Lower lobe of right lung (tissue), 2 donors: ENCODE results near the gene SRL. TPM values are rescaled to one million over a fixed set of nuclear protein-coding genes. Genes with fewer than 3 reads are reported as not detected.

Source experiments
- ATAC-seq, 2 donors: fragments of 200-7000 bp; cut with Tn5 transposase; one replicate each; pipeline ENCODE4 v1.9.1; 2020 to 2022; ENCODE audit warnings: mild to moderate bottlenecking in 2 of 2, moderate library complexity in 2 of 2
- DNase-seq: peaks from one replicate; pipeline ENCODE4 v3.0.0-alpha.2; 2020
- H3K27ac ChIP-seq: fragments of 200-600 bp; one replicate; pipeline ENCODE4 v1.8.0; 2022
- H3K27me3 ChIP-seq: fragments of 200-600 bp; one replicate; pipeline ENCODE4 v1.8.0; 2022; ENCODE audit warnings: low read depth
- H3K36me3 ChIP-seq: fragments of 200-600 bp; one replicate; pipeline ENCODE4 v1.8.0; 2022; ENCODE audit warnings: mild to moderate bottlenecking
- H3K4me1 ChIP-seq: fragments of 200-600 bp; one replicate; pipeline ENCODE4 v1.8.0; 2022
- H3K4me3 ChIP-seq: fragments of 200-600 bp; one replicate; pipeline ENCODE4 v1.8.0; 2022; ENCODE audit warnings: mild to moderate bottlenecking
- H3K9me3 ChIP-seq: fragments of 200-600 bp; one replicate; pipeline ENCODE4 v1.8.0; 2022
- CTCF ChIP-seq: fragments of 200-600 bp; IDR thresholded peaks from one replicate; pipeline ENCODE4 v1.8.0; 2022; ENCODE audit warnings: antibody characterized with exemption, mild to moderate bottlenecking
- intact Hi-C: fragments of 100-400 bp; cut with DNase I; formaldehyde crosslinking; loops from one replicate; pipeline ENCODE4 v1.11.0; 2022
- total RNA-seq: library from RNA; stranded (reverse); fragmentation: NEBNext Ultra II Directional; extraction: Animal tissue kit (Norgen Biotek cat#: 25700); gene quantifications from one replicate; pipeline ENCODE4 v1.2.1, GENCODE V29; 2021
- donor health status: DM: no; HTN: yes; CAD: no; lungs with severe emphysema.

Gene SRL
- total RNA-seq, 1 donor from 2014 or later: 1.4 TPM

- no peaks in the 10 kb centered on the region for H3K9me3 ChIP-seq
- H3K4me3 ChIP-seq: no peak overlapping the region
- peak overlapping the region; percentile 39 for H3K27ac ChIP-seq
- TF ChIP-seq CTCF: no peak
- ATAC-seq: no peak
- no peaks in the 10 kb centered on the region for H3K4me1 ChIP-seq
- no peaks in the 10 kb centered on the region for H3K27me3 ChIP-seq
- intact Hi-C loops: no loop called here
- DNase-seq: no peak
- no peaks in the 10 kb centered on the region for H3K36me3 ChIP-seq
Measured at GRCh38 chr16:4140652-4141051, 101.2 kb downstream of the SRL start.

GRCh38 chr16:4139968-4140367, 101.9 kb downstream of the SRL start:
- ATAC-seq: no peak
- TF ChIP-seq CTCF: no peak
- Histone ChIP-seq H3K27ac (no peak overlapping the region), H3K4me3 (no peak overlapping the region), H3K4me1 (no peaks in the 10 kb centered on the region), H3K27me3 (no peaks in the 10 kb centered on the region), H3K36me3 (no peaks in the 10 kb centered on the region), H3K9me3 (no peaks in the 10 kb centered on the region)
- intact Hi-C loops: no loop called here
- DNase-seq: no peak

Other genes starting within 250 kb of the SRL start
- 43.2 TPM for gene ADCY9, start 125.6 kb downstream of the SRL start, total RNA-seq
- 12.9 TPM for gene TFAP4, start 30.9 kb upstream of the SRL start, total RNA-seq
- gene GLIS2, start 74.0 kb upstream of the SRL start, total RNA-seq: 21.5 TPM
- gene PAM16, start 109.2 kb upstream of the SRL start, total RNA-seq: 40.0 TPM
- 17.4 TPM for gene VASN, start 129.8 kb upstream of the SRL start, total RNA-seq
- gene CORO7, start 174.5 kb upstream of the SRL start, total RNA-seq: 58.5 TPM
- gene DNAJA3, start 183.8 kb upstream of the SRL start, total RNA-seq: 34.6 TPM
- 43.5 TPM for gene NMRAL1, start 232.5 kb upstream of the SRL start, total RNA-seq
- gene HMOX2, start 234.3 kb upstream of the SRL start, total RNA-seq: 53.8 TPM